ENCODE measurements around the gene CAMK1D. TPM values are rescaled to one million over a fixed set of nuclear protein-coding genes. Genes with fewer than 3 reads are reported as not detected.
A peak's percentile ranks its signal among the peaks of the same experiment; 100 is the strongest.
"Not testable (repeated sequence)": the region's sequence is repeated elsewhere in the genome, so short reads cannot be mapped to it uniquely, and the experiment has no call there.

Gene CAMK1D
- 10 to 100 TPM in 1 of 4 donors, 1 to 10 TPM in 3; 5.6 to 23.9 (median 7.4) TPM for total RNA-seq

- no peaks in the 10 kb centered on the region for H3K9me3 ChIP-seq
- TF ChIP-seq CTCF (IDR thresholded peaks at IDR 0.05): peak; percentile 8 to 50 (median 29)
- TF ChIP-seq POLR2A (IDR thresholded peaks at IDR 0.05): no peak
- H3K36me3 ChIP-seq: no peaks in the 10 kb centered on the region
- H3K4me1 ChIP-seq: peaks cover 0 to 15% (median 4%) of the 10 kb centered on the region in 4 donors
- peak; percentile 88 to 95 (median 89) for DNase-seq
- no peaks in the 10 kb centered on the region for H3K27me3 ChIP-seq
- H3K27ac ChIP-seq: peak within 1 kb of the TSS; percentile 85 to 96 (median 88)
- H3K4me3 ChIP-seq: peak within 1 kb of the TSS; percentile 87 to 94 (median 92)
Observed at GRCh38 chr10:12348870-12349628, at the start of gene CAMK1D. CAMK1D (plus strand) TSS chr10:12349547.

- not testable (repeated sequence) for H3K36me3 ChIP-seq, H3K27ac ChIP-seq, DNase-seq, H3K27me3 ChIP-seq, H3K9me3 ChIP-seq, H3K4me1 ChIP-seq, H3K4me3 ChIP-seq
Observed at GRCh38 chr10:12301036-12301435, 48.3 kb upstream of the CAMK1D start.

- Histone ChIP-seq H3K36me3 (no peaks in the 10 kb centered on the region), H3K4me1 (no peaks in the 10 kb centered on the region), H3K9me3 (no peaks in the 10 kb centered on the region), H3K4me3 (no peak overlapping the region), H3K27ac (no peak overlapping the region), H3K27me3 (no peaks in the 10 kb centered on the region)
- TF ChIP-seq POLR2A (IDR thresholded peaks at IDR 0.05) (no peak), CTCF (IDR thresholded peaks at IDR 0.05) (no peak)
- no peak for DNase-seq
Observed at GRCh38 chr10:12308057-12308456, 41.3 kb upstream of the CAMK1D start.

GRCh38 chr10:12308736-12309375, 40.5 kb upstream of the CAMK1D start:
- Histone ChIP-seq H3K9me3 (no peaks in the 10 kb centered on the region), H3K27me3 (no peaks in the 10 kb centered on the region), H3K27ac (no peak overlapping the region), H3K4me3 (no peak overlapping the region), H3K36me3 (no peaks in the 10 kb centered on the region), H3K4me1 (no peaks in the 10 kb centered on the region)
- no peak for DNase-seq
- TF ChIP-seq CTCF (IDR thresholded peaks at IDR 0.05) (no peak), POLR2A (IDR thresholded peaks at IDR 0.05) (no peak)

GRCh38 chr10:12309783-12310182, 39.6 kb upstream of the CAMK1D start:
- not testable (repeated sequence) for H3K4me1 ChIP-seq, H3K27ac ChIP-seq, H3K4me3 ChIP-seq, H3K36me3 ChIP-seq, DNase-seq, H3K27me3 ChIP-seq, H3K9me3 ChIP-seq

- Histone ChIP-seq H3K9me3 (no peaks in the 10 kb centered on the region), H3K4me3 (no peak overlapping the region), H3K27me3 (no peaks in the 10 kb centered on the region), H3K36me3 (no peaks in the 10 kb centered on the region), H3K27ac (no peak overlapping the region), H3K4me1 (no peaks in the 10 kb centered on the region)
- TF ChIP-seq POLR2A (IDR thresholded peaks at IDR 0.05) (no peak), CTCF (IDR thresholded peaks at IDR 0.05) (no peak)
- no peak for DNase-seq
Observed at GRCh38 chr10:12314836-12315235, 34.5 kb upstream of the CAMK1D start.
